WTC11 (cell line): ENCODE data around the gene DACT1. TPM values are rescaled to one million over a fixed set of nuclear protein-coding genes. Genes with fewer than 3 reads are reported as not detected.

Experiments
- ATAC-seq: fragments of 200-7000 bp; cut with Tn5 transposase; 2 replicates; pipeline ENCODE4 v1.10.0; 2021; ENCODE audit warnings: mild to moderate bottlenecking, moderate library complexity
- CTCF ChIA-PET: fragments of 300-600 bp; sonication (Branson Sonifier 250); formaldehyde crosslinking; loops from one replicate; lab custom pipeline; 2021; ENCODE audit warnings: antibody characterized with exemption; lab: Charles Lee
- POLR2A ChIA-PET: fragments of 350-600 bp; sonication (Branson Sonifier 250); formaldehyde crosslinking; loops from one replicate; lab custom pipeline; 2021; ENCODE audit warnings: antibody characterized with exemption; lab: Charles Lee
- DNase-seq: peaks from one replicate; pipeline ENCODE4 v3.0.0; 2021; ENCODE audit warnings: low spot score
- H3K27ac Mint-ChIP-seq: 2 replicates; pipeline ENCODE4 v1.8.0; 2021; ENCODE audit warnings: mixed read lengths
- H3K27me3 Mint-ChIP-seq: 2 replicates; pipeline ENCODE4 v1.8.0; 2021; ENCODE audit warnings: low read depth, mild to moderate bottlenecking, moderate library complexity, mixed read lengths
- H3K36me3 Mint-ChIP-seq: 2 replicates; pipeline ENCODE4 v1.8.0; 2021; ENCODE audit warnings: mixed read lengths
- H3K4me1 Mint-ChIP-seq: 2 replicates; pipeline ENCODE4 v1.8.0; 2022; ENCODE audit warnings: mixed read lengths
- H3K4me3 Mint-ChIP-seq: 2 replicates; pipeline ENCODE4 v1.8.0; 2021; ENCODE audit warnings: mild to moderate bottlenecking, moderate library complexity, mixed read lengths
- H3K9me3 Mint-ChIP-seq: 2 replicates; pipeline ENCODE4 v1.8.0; 2021; ENCODE audit warnings: mixed read lengths
- ATF6 ChIP-seq: sonication (generic); formaldehyde crosslinking; IDR thresholded peaks from 2 replicates; pipeline ENCODE4 v1.8.1; 2023; ENCODE audit warnings: mild to moderate bottlenecking, missing genetic modification reagents
- CREM ChIP-seq: sonication (generic); formaldehyde crosslinking; IDR thresholded peaks from 2 replicates; pipeline ENCODE4 v1.8.1; 2022; ENCODE audit warnings: mild to moderate bottlenecking, missing genetic modification reagents, moderate library complexity
- CTCF ChIP-seq: fragments of 200-600 bp; IDR thresholded peaks from 2 replicates; pipeline ENCODE4 v1.8.0; 2022; ENCODE audit warnings: antibody characterized with exemption
- E2F1 ChIP-seq: sonication (generic); formaldehyde crosslinking; IDR thresholded peaks from 2 replicates; pipeline ENCODE4 v1.8.0; 2022; ENCODE audit warnings: mild to moderate bottlenecking, missing genetic modification reagents
- E2F5 ChIP-seq: sonication (generic); formaldehyde crosslinking; IDR thresholded peaks from 2 replicates; pipeline ENCODE4 v1.8.1; 2022; ENCODE audit warnings: mild to moderate bottlenecking, moderate library complexity, missing genetic modification reagents
- ELF4 ChIP-seq: sonication (generic); formaldehyde crosslinking; IDR thresholded peaks from 2 replicates; pipeline ENCODE4 v1.8.1; 2022; ENCODE audit warnings: low read depth, mild to moderate bottlenecking, moderate library complexity, missing genetic modification reagents
- FOXJ3 ChIP-seq: sonication (generic); formaldehyde crosslinking; IDR thresholded peaks from 2 replicates; pipeline ENCODE4 v1.9.0; 2021; ENCODE audit warnings: missing genetic modification reagents, mild to moderate bottlenecking, borderline replicate concordance
- FOXK1 ChIP-seq: sonication (generic); formaldehyde crosslinking; IDR thresholded peaks from 2 replicates; pipeline ENCODE4 v1.8.0; 2022; ENCODE audit warnings: mild to moderate bottlenecking, moderate library complexity, missing genetic modification reagents
- IRF2 ChIP-seq: sonication (generic); formaldehyde crosslinking; IDR thresholded peaks from 2 replicates; pipeline ENCODE4 v1.8.0; 2022; ENCODE audit warnings: low read depth, missing genetic modification reagents, borderline replicate concordance
- NR2C2 ChIP-seq: sonication (generic); formaldehyde crosslinking; IDR thresholded peaks from 2 replicates; pipeline ENCODE4 v1.8.0; 2022; ENCODE audit warnings: mild to moderate bottlenecking, missing genetic modification reagents
- OVOL2 ChIP-seq: fragments of 250-450 bp; sonication (Bioruptor Pico); IDR thresholded peaks from 2 replicates; pipeline ENCODE4 v1.9.0; 2021; ENCODE audit warnings: mild to moderate bottlenecking, borderline replicate concordance
- PRRX2 ChIP-seq: fragments of 250-450 bp; sonication (Bioruptor Pico); IDR thresholded peaks from 2 replicates; pipeline ENCODE4 v1.8.0; 2021; ENCODE audit warnings: mild to moderate bottlenecking
- SMAD4 ChIP-seq: sonication (generic); formaldehyde crosslinking; IDR thresholded peaks from 2 replicates; pipeline ENCODE4 v1.8.0; 2022; ENCODE audit warnings: mild to moderate bottlenecking, missing genetic modification reagents
- SOX15 ChIP-seq: fragments of 250-450 bp; sonication (Bioruptor Pico); IDR thresholded peaks from 2 replicates; pipeline ENCODE4 v1.9.0; 2021; ENCODE audit warnings: mild to moderate bottlenecking
- TCF7 ChIP-seq: sonication (generic); formaldehyde crosslinking; IDR thresholded peaks from 2 replicates; pipeline ENCODE4 v1.8.0; 2022; ENCODE audit warnings: mild to moderate bottlenecking, low read depth, missing genetic modification reagents, moderate library complexity
- ZNF138 ChIP-seq: sonication (generic); formaldehyde crosslinking; conservative IDR thresholded peaks from 2 replicates; pipeline ENCODE4 v1.8.1; 2022; ENCODE audit warnings: mild to moderate bottlenecking, moderate library complexity, missing genetic modification reagents
- ZNF219 ChIP-seq: sonication (generic); formaldehyde crosslinking; IDR thresholded peaks from 2 replicates; pipeline ENCODE4 v1.8.0; 2023; ENCODE audit warnings: missing genetic modification reagents, mild to moderate bottlenecking, borderline replicate concordance
- ZNF396 ChIP-seq: fragments of 250-450 bp; sonication (Bioruptor Pico); IDR thresholded peaks from 2 replicates; pipeline ENCODE4 v1.8.0; 2021; ENCODE audit warnings: mild to moderate bottlenecking, moderate library complexity, borderline replicate concordance
- ZNF425 ChIP-seq: fragments of 250-450 bp; sonication (Bioruptor Pico); conservative IDR thresholded peaks from 2 replicates; pipeline ENCODE4 v1.9.0; 2021; ENCODE audit warnings: mild to moderate bottlenecking
- ZNF512 ChIP-seq: sonication (generic); formaldehyde crosslinking; IDR thresholded peaks from 2 replicates; pipeline ENCODE4 v1.8.1; 2022; ENCODE audit warnings: missing genetic modification reagents, borderline replicate concordance
- ZNF532 ChIP-seq: fragments of 250-450 bp; sonication (Bioruptor Pico); IDR thresholded peaks from 2 replicates; pipeline ENCODE4 v1.9.0; 2021; ENCODE audit warnings: mild to moderate bottlenecking, borderline replicate concordance
- ZNF671 ChIP-seq: fragments of 250-450 bp; sonication (Bioruptor Pico); IDR thresholded peaks from 2 replicates; pipeline ENCODE4 v1.8.0; 2021; ENCODE audit warnings: mild to moderate bottlenecking
- total RNA-seq: library from RNA; stranded (reverse); gene quantifications from 3 replicates; pipeline ENCODE4 v1.2.3, GENCODE V29; 2021

The DACT1 gene
- total RNA-seq, 1 experiment from 2014 or later = 21.2 TPM

- no peak for DNase-seq
- Mint-ChIP-seq H3K4me3 (no peak overlapping the region), H3K4me1 (peaks cover 29% of the 10 kb centered on the region), H3K27me3 (no peaks in the 10 kb centered on the region), H3K27ac (no peak overlapping the region), H3K36me3 (no peaks in the 10 kb centered on the region)
- CTCF ChIA-PET = no interaction called here
- ATAC-seq = no peak
- TF ChIP-seq ZNF138 (CRISPR knock-in tag) = no peak
- no peak for TF ChIP-seq ZNF219
- no peak for TF ChIP-seq E2F5 (CRISPR knock-in tag)
- no peak for TF ChIP-seq ZNF396 (CRISPR knock-in tag)
- no peak for TF ChIP-seq FOXK1
- no peak for TF ChIP-seq CREM
- no peak for TF ChIP-seq OVOL2 (CRISPR knock-in tag)
- no peak for TF ChIP-seq ZNF425
- TF ChIP-seq ZNF532 (CRISPR knock-in tag) = no peak
- TF ChIP-seq, all 79 proteins: peak for 0
- no peaks in the 10 kb centered on the region for H3K9me3 Mint-ChIP-seq
- POLR2A ChIA-PET = no interaction called here
Measured at GRCh38 chr14:58665773-58666500, 28.2 kb downstream of the DACT1 start.

- TF ChIP-seq CTCF (no peak), TCF7 (no peak), IRF2 (CRISPR knock-in tag) (no peak), NR2C2 (CRISPR knock-in tag) (no peak), ELF4 (CRISPR knock-in tag) (no peak), ZNF219 (no peak), ZNF512 (CRISPR knock-in tag) (no peak), FOXJ3 (CRISPR knock-in tag) (no peak), PRRX2 (no peak), E2F1 (CRISPR knock-in tag) (no peak), ATF6 (CRISPR knock-in tag) (no peak), SMAD4 (no peak), ZNF671 (no peak), SOX15 (no peak)
- Mint-ChIP-seq H3K27me3 (no peaks in the 10 kb centered on the region), H3K27ac (no peak overlapping the region), H3K36me3 (no peaks in the 10 kb centered on the region), H3K4me1 (peaks cover 34% of the 10 kb centered on the region), H3K9me3 (no peaks in the 10 kb centered on the region), H3K4me3 (no peak overlapping the region)
- DNase-seq = no peak
- ChIA-PET POLR2A (no interaction called here), CTCF (no interaction called here)
- no peak for ATAC-seq
Measured at GRCh38 chr14:58666737-58667136, 29.0 kb downstream of the DACT1 start.
